Mammary epithelial cell (primary cell): ENCODE data around the gene UGT3A2.

Experiments used
- EZH2 ChIP-seq: IDR thresholded peaks from 2 replicates; pipeline ENCODE4 v1.6.1; 2012; ENCODE audit warnings: low read length, inconsistent platforms, borderline replicate concordance
- TF ChIP-seq, protein P1 (sequence below), 2 donors: IDR thresholded peaks in 1 of 2; conservative IDR thresholded peaks in 1 of 2; 2 replicates each; pipeline ENCODE4 v1.5.1; 2011 to 2012; ENCODE audit warnings: inconsistent platforms in 2 of 2, low read length in 2 of 2, mild to moderate bottlenecking in 2 of 2, control low read depth in 1 of 2, low read depth in 1 of 2; ENCODE audit not compliant: insufficient read depth in 1 of 2; ENCODE audit errors: extremely low read depth in 1 of 2

- TF ChIP-seq, protein P1, sequence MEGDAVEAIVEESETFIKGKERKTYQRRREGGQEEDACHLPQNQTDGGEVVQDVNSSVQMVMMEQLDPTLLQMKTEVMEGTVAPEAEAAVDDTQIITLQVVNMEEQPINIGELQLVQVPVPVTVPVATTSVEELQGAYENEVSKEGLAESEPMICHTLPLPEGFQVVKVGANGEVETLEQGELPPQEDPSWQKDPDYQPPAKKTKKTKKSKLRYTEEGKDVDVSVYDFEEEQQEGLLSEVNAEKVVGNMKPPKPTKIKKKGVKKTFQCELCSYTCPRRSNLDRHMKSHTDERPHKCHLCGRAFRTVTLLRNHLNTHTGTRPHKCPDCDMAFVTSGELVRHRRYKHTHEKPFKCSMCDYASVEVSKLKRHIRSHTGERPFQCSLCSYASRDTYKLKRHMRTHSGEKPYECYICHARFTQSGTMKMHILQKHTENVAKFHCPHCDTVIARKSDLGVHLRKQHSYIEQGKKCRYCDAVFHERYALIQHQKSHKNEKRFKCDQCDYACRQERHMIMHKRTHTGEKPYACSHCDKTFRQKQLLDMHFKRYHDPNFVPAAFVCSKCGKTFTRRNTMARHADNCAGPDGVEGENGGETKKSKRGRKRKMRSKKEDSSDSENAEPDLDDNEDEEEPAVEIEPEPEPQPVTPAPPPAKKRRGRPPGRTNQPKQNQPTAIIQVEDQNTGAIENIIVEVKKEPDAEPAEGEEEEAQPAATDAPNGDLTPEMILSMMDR (conservative IDR thresholded peaks at IDR 0.05 in 1 of 2, IDR thresholded peaks at IDR 0.05 in 1 of 2; ENCODE audit: extremely low read depth in 1 of 2, insufficient read depth in 1 of 2, low read depth in 1 of 2, low read length in 2 of 2), result no peak
- no peak for TF ChIP-seq EZH2
Observed at GRCh38 chr5:36031223-36031622, 35.5 kb downstream of the UGT3A2 start.
